ENCODE measurements around the gene TBC1D9B. TPM values are rescaled to one million over a fixed set of nuclear protein-coding genes. Genes with fewer than 3 reads are reported as not detected.
A peak's percentile ranks its signal among the peaks of the same experiment; 100 is the strongest.

TBC1D9B gene
- total and polyA plus RNA-seq, 2 of the 13 experiments (the other 11 are each of a cell fraction or from before 2014, with no cell fraction given) = 35.0 to 50.0 TPM

DNA sequence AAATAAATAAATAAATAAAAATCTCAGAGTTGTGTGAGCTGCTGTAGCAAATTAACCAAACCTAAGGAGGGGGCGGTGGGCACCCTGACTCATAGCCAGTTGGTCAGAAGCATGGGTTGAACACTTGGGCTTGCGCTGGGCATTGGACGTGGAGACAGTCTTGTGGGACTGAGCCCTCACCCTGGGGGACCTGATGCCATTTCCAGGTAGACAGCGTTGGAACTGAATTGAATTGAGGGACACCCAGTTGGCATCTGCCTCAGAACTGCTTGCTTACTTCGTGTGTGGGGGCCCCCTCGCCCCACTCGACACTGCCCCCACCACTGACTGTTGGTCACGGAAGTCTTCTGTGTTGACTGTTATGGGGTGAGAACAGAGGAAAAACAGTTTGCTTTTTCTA is 19.0 kb upstream of the TBC1D9B start (continued):
- TF ChIP-seq TAF15 (IDR thresholded peaks at IDR 0.05; ENCODE audit: low read depth, low read length, poor library complexity, severe bottlenecking) (no peak), KAT7 (CRISPR knock-in tag; IDR thresholded peaks at IDR 0.05; ENCODE audit: borderline replicate concordance) (no peak), SRSF1 (optimal IDR thresholded peaks at IDR 0.05; ENCODE audit: low read depth, low read length) (no peak), ZNF850 (CRISPR knock-in tag; conservative IDR thresholded peaks at IDR 0.05) (no peak), PHF20 (CRISPR knock-in tag; IDR thresholded peaks at IDR 0.05) (no peak), NFIC (IDR thresholded peaks at IDR 0.05; ENCODE audit: low read length) (no peak), RARG (CRISPR knock-in tag; IDR thresholded peaks at IDR 0.05; ENCODE audit: low read depth) (no peak), SNAPC2 (CRISPR knock-in tag; IDR thresholded peaks at IDR 0.05) (no peak)

DNA sequence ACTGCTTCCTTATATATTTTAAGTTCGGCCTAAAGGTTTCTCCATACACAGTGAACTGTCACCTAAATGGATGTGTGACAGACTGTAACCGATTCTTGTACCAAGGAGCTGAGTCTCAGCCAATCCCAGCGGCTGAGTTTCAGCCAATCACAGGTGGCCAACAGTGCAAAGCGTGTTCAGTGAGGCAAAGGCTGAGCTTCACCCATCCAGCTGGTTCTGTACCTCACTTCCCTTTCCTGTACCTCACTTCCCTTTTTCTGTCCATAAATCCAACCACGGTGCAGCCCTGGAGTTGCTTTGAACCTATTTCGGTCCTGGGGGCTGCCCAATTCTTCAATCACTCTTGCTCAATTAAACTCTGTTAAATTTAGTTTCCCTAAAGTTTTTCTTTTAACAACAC is 15.7 kb upstream of the TBC1D9B start:
- H2AFZ ChIP-seq (ENCODE audit: low read length) = no peak overlapping the region
- no peaks in the 10 kb centered on the region for H3K36me3 ChIP-seq (replicated peaks in 1 of 2; ENCODE audit: control insufficient read depth in 1 of 2, insufficient read depth in 2 of 2, low read length in 2 of 2)
- POLR2A ChIA-PET = no interaction called here
- ATAC-seq = no peak
- no peak overlapping the region for H3K9ac ChIP-seq (ENCODE audit: insufficient read depth, low read depth, low read length)
- TF ChIP-seq RXRB (CRISPR knock-in tag; IDR thresholded peaks at IDR 0.05; ENCODE audit: borderline replicate concordance) = no peak
- no peak for TF ChIP-seq SCMH1 (CRISPR knock-in tag; IDR thresholded peaks at IDR 0.05; ENCODE audit: borderline replicate concordance)
- TF ChIP-seq ZNF121 (CRISPR knock-in tag; IDR thresholded peaks at IDR 0.05) = no peak
- no peak for TF ChIP-seq GABPA (IDR thresholded peaks at IDR 0.05; ENCODE audit: low read depth, low read length)
- TF ChIP-seq GABPA (CRISPR knock-in tag; IDR thresholded peaks at IDR 0.05; ENCODE audit: low read depth) = 0 out of 2 replicates have a peak, but pooled peaks have one; percentile 14
- no peak overlapping the region for H3K4me3 ChIP-seq (replicated peaks in 1 of 3; ENCODE audit: insufficient read depth in 1 of 3, low read depth in 2 of 3, low read length in 3 of 3)
- H4K20me1 ChIP-seq (ENCODE audit: insufficient read depth, low read length) = no peaks in the 10 kb centered on the region
- no peak overlapping the region for H3K27ac ChIP-seq (ENCODE audit: extremely low read length, insufficient read depth, low read length)
- intact Hi-C loops (cut with micrococcal nuclease; ENCODE audit: unreplicated experiment) (no loop called here), in situ Hi-C loops (cut with HindIII; ENCODE audit: extremely low pct_ligation_motif_present, low pct_unique_long_range_greater_than_20kb) (no loop called here)
- BruUV-seq (replicated peaks) = no TSS peak
- no peaks in the 10 kb centered on the region for H3K4me1 ChIP-seq (ENCODE audit: insufficient read depth, low read length)
- no peak for DNase-seq (ENCODE audit: low spot score)
- no peaks in the 10 kb centered on the region for H3K79me2 ChIP-seq (ENCODE audit: insufficient read depth, low read length)
- peaks cover 1 to 12% of the 10 kb centered on the region in 2 experiments; a peak in 3 of 5 replicates for H3K27me3 ChIP-seq (ENCODE audit: control insufficient read depth in 1 of 2, insufficient read depth in 2 of 2, low read length in 2 of 2)
- no peak for FAIRE-seq
- H3K9me3 ChIP-seq (ENCODE audit: low read length) = no peaks in the 10 kb centered on the region
- 62% methylated on average over 6 of the region's 6 CpGs for WGBS (ENCODE audit: low lambda C conversion rate)
- CTCF ChIA-PET (ENCODE audit: low intra/inter-chr PET ratio, low total read pairs) = no interaction called here
- H3K4me2 ChIP-seq (ENCODE audit: low read depth, low read length) = no peak overlapping the region

Measured in HepG2 (cell line).